CD4-positive, alpha-beta T cell (primary cell): ENCODE data around the gene CRTC1. TPM values are rescaled to one million over a fixed set of nuclear protein-coding genes. Genes with fewer than 3 reads are reported as not detected.

Source experiments
- ATAC-seq: fragments of 200-7000 bp; cut with Tn5 transposase; one replicate; pipeline ENCODE4 v1.10.0; 2022; ENCODE audit warnings: mild to moderate bottlenecking; ENCODE audit not compliant: poor library complexity
- CTCF ChIA-PET: fragments of 350-600 bp; sonication (Branson Sonifier 250); formaldehyde crosslinking; loops from one replicate; lab custom pipeline; 2021; ENCODE audit warnings: antibody characterized with exemption, inconsistent platforms; lab: Charles Lee
- POLR2A ChIA-PET: fragments of 350-600 bp; sonication (Branson Sonifier 250); formaldehyde crosslinking; loops from one replicate; lab custom pipeline; 2021; ENCODE audit warnings: antibody characterized with exemption, inconsistent platforms; lab: Charles Lee
- DNase-seq, 14 experiments: peaks; one replicate each; pipeline ENCODE4 v3.0.0-alpha.2; 2013 to 2020; ENCODE audit warnings: mixed read lengths in 2 of 14
- H3K27ac ChIP-seq, 2 donors: one replicate each; pipeline versions ENCODE4 v1.5.1 to v1.7.0; 2013; ENCODE audit warnings: low read length in 2 of 2, low read depth in 1 of 2, mild to moderate bottlenecking in 1 of 2
- H3K27me3 ChIP-seq, 2 experiments: 1 replicate in 1 of 2; 2 replicates in 1 of 2; pipeline versions ENCODE4 v1.6.1 to v1.7.0; 2013; ENCODE audit warnings: low read length in 2 of 2, control low read depth in 1 of 2, mild to moderate bottlenecking in 1 of 2, moderate library complexity in 1 of 2; ENCODE audit not compliant: insufficient read depth in 2 of 2, control insufficient read depth in 1 of 2
- H3K36me3 ChIP-seq: one replicate; pipeline ENCODE4 v1.6.1; 2013; ENCODE audit warnings: low read length, control low read depth; ENCODE audit not compliant: insufficient read depth
- H3K4me1 ChIP-seq: one replicate; pipeline ENCODE4 v1.6.1; 2013; ENCODE audit warnings: low read length, control low read depth; ENCODE audit not compliant: insufficient read depth
- H3K4me3 ChIP-seq: one replicate; pipeline ENCODE4 v1.5.1; 2013; ENCODE audit warnings: mild to moderate bottlenecking, low read length, moderate library complexity
- H3K9me3 ChIP-seq, 2 experiments: 1 replicate in 1 of 2; 2 replicates in 1 of 2; pipeline versions ENCODE4 v1.6.1 to v1.7.0; 2013; ENCODE audit warnings: low read length in 2 of 2, mild to moderate bottlenecking in 2 of 2, control low read depth in 1 of 2, moderate library complexity in 1 of 2; ENCODE audit not compliant: control insufficient read depth in 1 of 2, insufficient read depth in 1 of 2
- H3K27ac Mint-ChIP-seq: one replicate; pipeline ENCODE4 v1.8.0; 2020; ENCODE audit warnings: mixed read lengths
- H3K27me3 Mint-ChIP-seq: one replicate; pipeline ENCODE4 v1.8.0; 2021; ENCODE audit warnings: mixed read lengths
- H3K36me3 Mint-ChIP-seq: one replicate; pipeline ENCODE4 v1.8.0; 2021; ENCODE audit warnings: low read depth, mixed read lengths
- H3K4me1 Mint-ChIP-seq: one replicate; pipeline ENCODE4 v1.8.0; 2021; ENCODE audit warnings: low read depth, mixed read lengths
- H3K4me3 Mint-ChIP-seq: one replicate; pipeline ENCODE4 v1.8.0; 2020; ENCODE audit warnings: mild to moderate bottlenecking, mixed read lengths
- H3K9me3 Mint-ChIP-seq: one replicate; pipeline ENCODE4 v1.8.0; 2020; ENCODE audit warnings: mixed read lengths
- intact Hi-C, 2 experiments: fragments of 100-400 bp; cut with DNase I in 1 of 2; cut with micrococcal nuclease in 1 of 2; formaldehyde crosslinking; loops; one replicate each; pipeline versions ENCODE4 v1.15.1 to v1.9.0; 2023 to 2025; cut with DNase I, micrococcal nuclease
- total RNA-seq, 174 experiments: library from RNA in 2 of 174; stranded (reverse) in 2 of 174; gene quantifications; one replicate each; pipeline ENCODE4 v1.2.3 and lab custom pipeline; 2021 to 2026
- TF ChIP-seq, protein P1 (sequence below): fragments of 200-600 bp; IDR thresholded peaks from one replicate; pipeline ENCODE4 v1.8.0; 2022; ENCODE audit warnings: antibody characterized with exemption, mild to moderate bottlenecking

The CRTC1 gene
- total RNA-seq, 2 experiments from 2014 or later, result 11.8 to 12.2 TPM

DNA sequence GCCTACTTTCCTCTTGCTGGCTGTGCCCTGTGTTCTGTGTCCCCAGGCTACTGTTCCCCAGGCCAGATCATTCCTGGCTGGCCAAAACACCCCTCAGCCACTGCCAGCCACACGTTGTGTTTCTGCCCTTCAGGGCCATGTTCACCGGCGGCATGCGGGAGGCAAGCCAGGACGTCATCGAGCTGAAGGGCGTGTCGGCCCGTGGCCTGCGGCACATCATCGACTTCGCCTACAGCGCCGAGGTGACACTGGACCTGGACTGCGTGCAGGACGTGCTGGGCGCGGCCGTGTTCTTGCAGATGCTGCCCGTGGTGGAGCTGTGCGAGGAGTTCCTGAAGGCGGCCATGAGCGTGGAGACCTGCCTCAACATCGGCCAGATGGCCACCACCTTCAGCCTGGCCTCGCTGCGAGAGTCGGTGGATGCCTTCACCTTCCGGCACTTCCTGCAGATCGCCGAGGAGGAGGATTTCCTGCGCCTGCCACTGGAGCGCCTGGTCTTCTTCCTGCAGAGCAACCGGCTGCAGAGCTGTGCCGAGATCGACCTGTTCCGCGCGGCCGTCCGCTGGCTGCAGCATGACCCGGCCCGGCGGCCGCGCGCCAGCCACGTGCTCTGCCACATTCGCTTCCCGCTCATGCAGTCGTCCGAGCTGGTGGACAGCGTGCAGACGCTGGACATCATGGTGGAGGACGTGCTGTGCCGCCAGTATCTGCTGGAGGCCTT lies 15.8 kb upstream of the CRTC1 start:
- Mint-ChIP-seq H3K36me3 (peaks cover 27% of the 10 kb centered on the region), H3K4me1 (peaks cover 18% of the 10 kb centered on the region), H3K9me3 (no peaks in the 10 kb centered on the region), H3K27me3 (no peaks in the 10 kb centered on the region), H3K27ac (no peak overlapping the region), H3K4me3 (no peak overlapping the region)
- ATAC-seq (no peak), DNase-seq (no peak)
- no peak overlapping the region for H3K4me3 ChIP-seq
- TF ChIP-seq, protein P1, sequence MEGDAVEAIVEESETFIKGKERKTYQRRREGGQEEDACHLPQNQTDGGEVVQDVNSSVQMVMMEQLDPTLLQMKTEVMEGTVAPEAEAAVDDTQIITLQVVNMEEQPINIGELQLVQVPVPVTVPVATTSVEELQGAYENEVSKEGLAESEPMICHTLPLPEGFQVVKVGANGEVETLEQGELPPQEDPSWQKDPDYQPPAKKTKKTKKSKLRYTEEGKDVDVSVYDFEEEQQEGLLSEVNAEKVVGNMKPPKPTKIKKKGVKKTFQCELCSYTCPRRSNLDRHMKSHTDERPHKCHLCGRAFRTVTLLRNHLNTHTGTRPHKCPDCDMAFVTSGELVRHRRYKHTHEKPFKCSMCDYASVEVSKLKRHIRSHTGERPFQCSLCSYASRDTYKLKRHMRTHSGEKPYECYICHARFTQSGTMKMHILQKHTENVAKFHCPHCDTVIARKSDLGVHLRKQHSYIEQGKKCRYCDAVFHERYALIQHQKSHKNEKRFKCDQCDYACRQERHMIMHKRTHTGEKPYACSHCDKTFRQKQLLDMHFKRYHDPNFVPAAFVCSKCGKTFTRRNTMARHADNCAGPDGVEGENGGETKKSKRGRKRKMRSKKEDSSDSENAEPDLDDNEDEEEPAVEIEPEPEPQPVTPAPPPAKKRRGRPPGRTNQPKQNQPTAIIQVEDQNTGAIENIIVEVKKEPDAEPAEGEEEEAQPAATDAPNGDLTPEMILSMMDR, result no peak
- ChIA-PET POLR2A (no interaction called here), CTCF (no interaction called here)
- no peaks in the 10 kb centered on the region for H3K27me3 ChIP-seq
- peaks cover 29% of the 10 kb centered on the region for H3K36me3 ChIP-seq
- intact Hi-C loops, result no loop called here
- no peak overlapping the region for H3K27ac ChIP-seq
- peaks cover 4% of the 10 kb centered on the region for H3K4me1 ChIP-seq
- H3K9me3 ChIP-seq, result no peaks in the 10 kb centered on the region

DNA sequence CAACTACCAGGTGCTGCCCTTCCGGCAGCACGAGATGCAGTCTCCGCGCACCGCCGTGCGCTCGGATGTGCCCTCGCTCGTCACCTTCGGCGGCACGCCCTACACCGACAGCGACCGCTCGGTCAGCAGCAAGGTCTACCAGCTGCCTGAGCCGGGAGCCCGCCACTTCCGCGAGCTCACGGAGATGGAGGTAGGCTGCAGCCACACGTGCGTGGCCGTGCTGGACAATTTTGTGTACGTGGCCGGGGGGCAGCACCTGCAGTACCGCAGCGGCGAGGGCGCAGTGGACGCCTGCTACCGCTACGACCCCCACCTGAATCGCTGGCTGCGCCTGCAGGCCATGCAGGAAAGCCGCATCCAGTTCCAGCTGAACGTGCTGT lies 15.2 kb upstream of the CRTC1 start:
- peaks cover 4% of the 10 kb centered on the region for H3K4me1 ChIP-seq
- H3K9me3 ChIP-seq, result no peaks in the 10 kb centered on the region

GRCh38 chr19:18668744-18669523 lies 14.5 kb upstream of the CRTC1 start:
- CTCF ChIA-PET, result no interaction called here
- Mint-ChIP-seq H3K27me3 (no peaks in the 10 kb centered on the region), H3K9me3 (no peaks in the 10 kb centered on the region), H3K4me3 (no peak overlapping the region), H3K4me1 (peaks cover 5% of the 10 kb centered on the region), H3K27ac (no peak overlapping the region), H3K36me3 (peaks cover 25% of the 10 kb centered on the region)
- intact Hi-C loops, result no loop called here
- no peak for DNase-seq
- no peak overlapping the region for H3K27ac ChIP-seq
- TF ChIP-seq, protein P1, result no peak
- H3K9me3 ChIP-seq, result no peaks in the 10 kb centered on the region
- peaks cover 29% of the 10 kb centered on the region for H3K36me3 ChIP-seq
- POLR2A ChIA-PET, result no interaction called here
- ATAC-seq, result no peak
- peaks cover 4% of the 10 kb centered on the region for H3K4me1 ChIP-seq
- no peak overlapping the region for H3K4me3 ChIP-seq
- H3K27me3 ChIP-seq, result no peaks in the 10 kb centered on the region

More for the DNA sequence above, 15.2 kb upstream of the CRTC1 start:
- Mint-ChIP-seq H3K9me3 (no peaks in the 10 kb centered on the region), H3K4me1 (peaks cover 12% of the 10 kb centered on the region), H3K4me3 (no peak overlapping the region), H3K27me3 (no peaks in the 10 kb centered on the region), H3K36me3 (peaks cover 27% of the 10 kb centered on the region), H3K27ac (no peak overlapping the region)
- DNase-seq, result no peak
- peaks cover 29% of the 10 kb centered on the region for H3K36me3 ChIP-seq
- intact Hi-C loops, result no loop called here
- no peak overlapping the region for H3K4me3 ChIP-seq
- no peak for ATAC-seq
- POLR2A ChIA-PET, result no interaction called here
- TF ChIP-seq, protein P1, result no peak
- CTCF ChIA-PET, result no interaction called here
- H3K27me3 ChIP-seq, result no peaks in the 10 kb centered on the region
- H3K27ac ChIP-seq, result no peak overlapping the region
